Measurements from ENCODE around the gene FBXL20.
A peak's percentile ranks its signal among the peaks of the same experiment; 100 is the strongest.

The FBXL20 gene

DNA sequence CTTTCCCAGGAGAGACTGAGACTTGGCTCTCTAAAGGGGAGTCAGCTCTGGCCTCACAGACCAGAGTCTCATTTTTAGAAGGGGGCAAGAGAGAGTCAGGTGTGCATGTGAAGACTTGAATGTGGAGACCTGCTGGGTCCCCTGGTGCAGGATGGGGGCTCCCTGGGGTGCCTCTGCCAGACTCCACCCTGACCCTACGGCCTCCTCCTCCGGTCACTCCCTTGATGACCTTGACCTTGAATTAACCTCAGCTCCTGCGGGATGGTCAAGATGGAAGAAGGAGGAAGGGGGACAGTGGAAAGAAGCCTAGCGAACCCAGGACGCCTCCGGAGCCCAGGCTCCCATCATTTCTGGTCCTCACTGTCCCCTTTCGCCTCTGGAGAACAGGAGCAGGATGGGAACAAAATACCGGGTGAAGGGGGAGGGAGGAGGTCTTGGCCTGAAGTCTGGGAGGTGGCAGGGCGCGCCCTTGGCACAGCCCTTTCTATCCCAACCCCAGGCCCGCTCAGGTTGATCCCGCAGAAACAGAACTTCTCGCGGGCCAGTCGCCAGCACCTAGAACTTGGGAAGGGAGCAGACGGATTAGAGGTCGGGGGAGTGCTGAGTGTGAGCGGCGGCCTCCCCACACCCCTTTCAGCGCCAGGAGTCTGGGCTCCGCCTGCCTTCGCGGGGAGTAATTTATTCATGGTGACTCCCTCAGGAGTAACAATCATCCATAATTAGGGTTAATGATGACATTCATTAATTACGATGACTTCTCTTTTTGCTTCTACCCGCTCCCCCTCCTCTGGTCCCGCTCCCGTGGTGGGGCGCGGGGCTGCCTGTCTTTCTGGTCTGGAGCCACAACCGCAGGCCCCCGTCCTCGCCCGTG, 177.3 kb downstream of the FBXL20 start:
- DNase-seq, result no peak

DNA sequence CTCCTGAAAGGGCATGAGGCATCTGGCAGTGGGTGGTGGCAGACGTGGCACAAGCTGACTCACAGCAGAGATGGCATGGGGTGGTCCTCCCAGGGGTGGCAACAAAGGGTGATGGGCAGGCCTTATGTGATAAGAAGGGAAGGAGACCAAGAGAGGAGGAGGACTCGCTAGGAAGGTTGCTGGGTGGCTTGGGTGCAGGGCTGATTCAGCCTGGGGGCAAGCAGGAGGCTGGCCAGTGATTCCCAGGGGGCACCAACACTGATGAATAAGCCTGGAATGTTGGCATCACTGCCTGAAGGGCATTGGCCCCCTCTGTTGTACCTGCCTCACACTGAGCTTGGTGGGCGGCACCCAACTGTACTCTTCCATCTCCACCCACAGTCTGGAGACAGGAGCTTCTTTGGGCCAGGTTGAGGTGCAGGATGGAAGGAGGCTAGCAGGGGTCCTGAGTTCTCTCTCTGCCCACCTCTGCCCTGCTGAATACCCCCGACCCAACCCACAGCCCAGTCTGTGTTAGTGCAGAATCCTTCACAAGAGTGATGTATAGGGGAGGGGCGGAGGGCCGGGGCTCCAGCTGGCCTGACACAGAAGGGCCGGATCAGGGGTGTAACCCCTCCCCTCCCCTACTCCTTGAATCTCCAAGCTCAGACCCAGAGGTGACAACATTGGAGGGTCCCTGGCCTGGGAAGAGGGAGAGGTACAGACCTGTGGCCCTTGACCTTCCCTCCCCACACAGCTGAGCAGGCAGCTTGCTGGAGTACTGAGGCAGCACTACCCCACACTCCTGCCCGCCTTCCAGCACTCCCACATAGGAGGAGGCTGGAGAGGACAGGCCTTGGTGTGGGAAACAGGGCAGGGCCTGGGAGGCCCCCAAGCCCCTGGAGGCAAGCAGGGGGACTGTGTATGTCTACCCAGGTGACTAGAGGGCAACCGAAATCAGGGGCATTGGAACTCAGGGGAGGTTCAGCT, 178.3 kb downstream of the FBXL20 start:
- DNase-seq, result no peak

DNA sequence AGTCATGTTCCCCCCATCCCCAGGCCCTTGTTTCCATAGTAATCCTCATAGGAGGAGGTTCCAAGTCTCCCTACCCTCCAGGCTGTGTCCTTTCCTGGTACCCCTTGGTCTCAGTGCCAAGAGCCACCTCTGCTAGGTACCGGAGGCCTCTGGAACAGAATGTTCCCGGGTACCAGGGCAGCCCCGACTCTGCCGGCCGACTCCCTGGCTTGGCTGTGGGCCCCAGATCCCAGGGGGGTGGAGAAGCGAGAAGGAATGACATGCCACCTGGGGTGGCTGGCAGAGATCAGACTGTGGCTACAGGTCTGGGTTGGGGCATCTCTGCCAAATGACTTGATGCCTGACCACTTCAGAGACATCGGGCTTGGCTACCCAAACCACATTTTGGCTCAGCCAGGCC, 179.3 kb downstream of the FBXL20 start:
- DNase-seq, result no peak

DNA sequence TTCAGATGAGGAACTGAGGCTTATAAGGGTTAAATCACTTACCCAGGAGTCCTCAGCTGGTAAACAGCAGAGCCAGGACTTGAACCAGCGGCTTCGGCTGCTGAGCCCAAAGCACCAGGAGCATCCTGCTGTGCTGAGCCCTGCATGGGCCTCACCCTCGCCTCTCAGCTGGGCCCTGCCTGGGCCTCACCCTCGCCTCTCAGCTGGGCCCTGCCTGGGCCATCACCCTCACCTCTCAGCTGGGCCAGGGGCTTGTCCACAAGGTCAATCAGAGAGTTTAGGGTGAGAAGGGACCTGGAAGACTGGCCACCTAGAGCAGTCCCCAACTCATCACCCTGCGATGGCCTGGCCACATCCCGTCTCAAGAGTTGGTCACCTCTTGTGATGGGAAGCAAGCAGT, 179.9 kb downstream of the FBXL20 start:
- no peak for DNase-seq

DNA sequence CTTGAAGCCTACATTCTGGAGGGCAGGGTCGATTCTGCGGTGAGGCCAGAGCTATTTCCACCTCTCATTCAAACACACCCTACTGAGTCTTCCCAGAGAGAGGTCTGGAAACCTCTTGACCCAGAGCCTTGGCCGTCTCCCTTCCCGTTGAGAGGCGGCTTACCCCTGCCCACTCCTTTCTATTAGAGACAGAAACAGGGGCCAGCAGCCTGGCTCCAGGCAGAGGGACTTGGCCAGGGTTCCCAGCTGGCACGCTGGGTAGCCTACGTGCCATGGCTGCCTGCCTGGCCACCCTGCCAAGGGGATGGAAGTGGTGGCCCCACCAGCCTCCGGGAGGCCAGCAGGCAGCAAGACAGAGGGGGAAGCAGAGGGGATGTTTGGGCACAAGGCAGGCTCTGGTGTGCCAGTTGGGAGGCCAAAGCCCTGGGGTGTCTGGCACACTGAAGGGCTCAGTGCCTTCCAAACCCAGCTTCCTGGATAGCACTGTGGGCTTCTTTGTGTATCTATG, 181.7 kb downstream of the FBXL20 start:
- DNase-seq, result no peak

DNA sequence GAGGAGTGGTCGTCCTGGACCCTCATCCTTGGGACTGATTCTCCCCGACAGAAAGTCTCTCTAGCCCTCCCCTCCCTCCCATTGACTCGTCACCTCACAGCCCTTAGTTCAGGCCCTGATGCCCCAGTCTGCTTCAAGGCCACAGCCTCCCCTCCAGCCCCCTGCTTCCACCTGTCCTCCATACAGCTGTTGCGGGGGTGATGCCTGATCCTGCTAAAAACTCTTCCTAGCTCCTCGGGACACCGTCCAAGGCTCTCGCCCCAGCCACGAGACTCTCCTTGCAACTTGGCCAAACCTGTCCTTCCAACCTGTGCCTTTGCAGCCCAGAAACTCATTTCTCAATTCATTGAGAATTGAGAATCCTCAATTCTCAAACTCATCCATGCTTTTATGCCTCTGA, 182.5 kb downstream of the FBXL20 start:
- no peak for DNase-seq

DNA sequence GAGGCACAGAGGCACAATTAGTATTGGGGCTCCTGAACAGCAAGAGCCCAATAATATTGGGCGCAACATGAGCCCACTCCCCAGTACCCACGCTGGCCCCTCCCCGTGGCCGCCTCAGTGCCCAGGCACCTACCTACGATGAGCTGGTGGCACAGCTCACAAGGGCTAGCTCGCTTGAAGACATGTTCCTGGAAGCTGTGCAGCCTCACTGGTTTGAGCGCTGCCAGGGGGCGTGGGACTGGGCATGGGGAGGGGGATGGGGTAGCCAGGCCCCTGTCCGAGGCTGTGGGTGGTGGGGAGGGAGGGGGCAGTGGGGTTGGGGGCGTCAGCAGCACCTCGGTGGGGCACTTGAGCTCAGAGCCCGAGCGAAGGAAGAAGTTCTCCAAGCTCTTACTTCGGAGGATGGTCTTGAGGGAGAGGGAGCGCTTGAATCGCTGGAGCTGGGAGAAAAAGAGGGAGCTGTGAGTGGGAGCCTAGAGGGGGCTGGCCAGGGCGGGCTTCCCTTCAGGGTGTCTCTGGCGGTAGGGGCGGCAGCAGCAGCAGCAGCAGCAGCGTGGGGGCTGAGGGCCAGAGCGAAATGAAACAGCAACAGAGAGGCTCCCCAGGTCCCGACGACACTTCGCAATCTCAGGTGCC, 183.6 kb downstream of the FBXL20 start:
- DNase-seq, result no peak

DNA sequence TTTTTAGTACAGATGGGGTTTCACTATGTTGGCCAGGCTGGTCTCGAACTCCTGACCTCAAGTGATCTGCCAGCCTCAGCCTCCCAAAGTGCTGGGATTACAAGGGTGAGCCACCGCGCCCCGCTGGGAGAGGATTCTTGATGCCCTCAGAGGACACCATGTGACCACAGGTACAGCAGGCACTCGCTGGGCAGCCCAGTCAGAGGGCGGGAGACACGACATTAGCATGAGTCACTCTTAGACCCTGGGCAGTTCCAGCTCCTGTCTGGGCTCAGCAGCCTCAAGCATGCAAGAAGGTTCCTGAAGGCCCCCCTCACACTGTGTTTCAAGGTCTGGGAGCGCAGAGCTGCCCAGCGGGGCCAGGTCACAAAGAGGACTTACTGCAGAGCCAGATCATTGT, 187.6 kb downstream of the FBXL20 start:
- DNase-seq, result no peak

DNA sequence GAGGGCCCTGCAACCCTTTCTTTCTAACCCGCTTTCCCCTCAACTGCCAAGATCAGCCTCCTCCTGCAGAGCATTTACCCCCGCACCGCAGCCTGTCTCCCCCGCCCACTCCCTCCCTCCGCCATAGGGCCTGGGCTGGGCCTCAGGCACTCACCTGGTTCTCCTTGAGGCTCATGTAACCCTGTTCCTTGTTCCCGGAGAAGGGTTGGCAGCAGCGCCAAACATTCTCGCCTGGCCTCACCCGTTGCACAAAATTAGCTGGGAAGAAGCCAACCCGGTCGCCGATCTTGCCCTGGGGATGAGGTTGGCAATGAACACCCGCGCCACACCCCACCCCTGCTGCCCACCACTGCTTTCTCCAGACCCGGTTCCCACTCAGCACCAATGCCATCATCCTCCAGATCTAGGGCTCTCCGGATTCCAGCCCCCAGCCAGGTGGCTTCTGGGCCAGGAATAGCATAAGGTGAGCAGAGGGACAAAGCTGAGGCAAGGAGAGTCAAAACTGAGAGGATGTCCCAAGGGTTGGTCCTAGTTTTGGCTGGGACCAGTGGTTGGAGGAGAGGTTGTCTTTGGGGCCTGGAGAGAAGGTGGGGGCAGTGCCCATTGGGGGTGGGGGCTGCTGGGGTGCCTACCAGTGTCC, 188.5 kb downstream of the FBXL20 start:
- no peak for DNase-seq

DNA sequence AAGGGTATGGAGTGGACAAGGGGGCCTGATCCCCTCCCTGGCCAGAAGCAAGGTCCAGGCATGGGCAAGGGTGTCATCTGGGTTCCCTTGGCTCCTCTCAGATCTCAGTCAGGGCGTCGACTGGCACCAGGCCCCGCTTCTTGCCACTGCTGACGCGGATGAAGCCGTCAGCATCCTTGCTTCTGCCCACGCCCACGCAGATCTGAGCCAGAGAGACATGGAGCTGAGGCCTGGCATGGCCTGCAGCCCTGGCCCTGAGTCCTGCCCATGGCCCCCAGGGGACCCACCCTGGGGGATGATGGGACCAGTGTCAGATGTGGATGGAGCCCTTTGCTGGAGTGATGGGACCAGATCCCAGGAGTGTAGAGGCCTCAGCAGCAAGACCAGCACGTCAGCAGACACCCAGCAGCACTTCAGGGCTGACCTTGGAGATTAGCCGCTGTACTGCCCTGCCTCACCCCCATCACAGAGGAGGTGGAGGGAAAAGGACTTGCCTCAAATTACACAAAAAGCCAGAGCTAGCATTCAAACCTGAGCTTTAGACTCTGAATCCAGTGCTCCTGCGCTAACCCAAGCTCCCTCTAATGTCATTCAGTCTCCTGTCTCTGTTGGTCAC, 189.1 kb downstream of the FBXL20 start:
- no peak for DNase-seq

DNA sequence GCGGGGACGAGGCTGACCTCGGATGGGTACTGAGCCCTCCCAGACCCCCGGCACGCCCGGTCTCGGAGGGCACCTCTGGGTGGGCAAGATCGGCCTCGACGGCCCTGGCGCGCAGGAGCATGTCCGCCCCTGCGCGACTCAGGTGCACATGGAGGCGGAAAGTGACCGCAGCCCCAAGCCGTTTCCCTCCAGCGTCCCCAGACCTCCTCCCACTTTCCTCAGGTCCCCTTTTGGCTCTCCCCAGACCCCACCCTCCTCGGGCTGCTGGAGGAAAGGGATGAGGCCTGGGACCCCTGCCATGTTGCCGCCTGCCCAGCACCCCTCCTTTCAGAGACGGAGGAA, 191.4 kb downstream of the FBXL20 start:
- DNase-seq, result no peak

DNA sequence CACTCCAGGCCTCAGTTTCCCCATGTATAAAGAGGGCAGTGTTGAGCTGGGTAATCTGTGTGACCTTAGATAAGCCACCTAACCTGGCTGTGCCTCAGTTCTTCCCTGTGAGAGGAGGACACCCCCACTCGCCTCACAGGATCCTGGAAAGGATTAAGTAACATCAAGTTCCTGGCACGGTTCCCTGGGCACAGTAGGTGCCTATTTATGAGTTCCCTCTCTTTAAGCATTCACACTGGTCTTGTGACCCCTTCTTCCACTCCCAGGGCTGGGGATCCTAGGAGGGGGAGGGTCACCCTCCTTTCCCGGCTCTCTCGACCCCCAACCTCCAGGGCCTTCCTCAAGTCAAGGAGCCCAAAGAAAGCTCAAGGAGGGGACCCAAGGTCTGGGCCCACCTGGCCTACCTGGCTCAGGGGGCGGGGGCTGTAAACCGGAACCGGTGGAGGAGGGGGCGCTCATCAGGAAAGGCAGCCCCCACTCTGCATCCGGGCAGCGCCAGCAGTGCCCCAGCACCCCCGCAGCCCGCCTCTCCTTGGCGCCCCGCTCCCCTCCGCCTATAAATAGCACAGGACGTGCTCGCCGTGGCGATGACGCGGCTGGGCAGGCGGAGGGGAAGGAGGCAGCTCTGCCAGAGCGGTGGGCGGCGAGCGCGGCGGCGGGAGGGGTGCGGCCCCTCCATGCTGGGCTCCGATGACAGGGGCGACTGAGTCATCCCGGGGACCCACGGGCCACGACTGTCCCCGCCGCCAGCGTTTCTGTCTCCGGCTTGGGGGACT, 191.9 kb downstream of the FBXL20 start:
- DNase-seq, result peak; percentile 7

DNA sequence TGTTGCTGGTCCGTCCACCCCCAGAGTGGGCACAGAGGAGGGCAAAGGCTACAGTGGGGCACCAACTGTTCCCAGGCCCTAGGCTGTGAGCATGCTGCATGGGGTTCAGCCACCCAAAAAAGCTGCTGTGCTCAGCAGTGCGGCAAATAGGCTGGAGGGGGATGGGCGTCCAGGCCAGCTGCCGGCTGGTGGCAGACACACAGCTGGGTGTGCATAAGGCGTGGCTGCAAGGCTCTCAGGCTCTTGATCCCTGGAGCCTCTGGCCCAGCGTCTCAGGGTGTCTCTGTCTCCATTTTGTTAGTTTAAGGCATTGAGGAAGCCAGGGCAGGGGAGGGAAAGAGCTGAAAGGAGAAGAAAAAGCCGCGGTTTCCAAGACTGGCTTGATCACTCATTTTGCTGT, 192.5 kb downstream of the FBXL20 start:
- DNase-seq, result peak; percentile 2

DNA sequence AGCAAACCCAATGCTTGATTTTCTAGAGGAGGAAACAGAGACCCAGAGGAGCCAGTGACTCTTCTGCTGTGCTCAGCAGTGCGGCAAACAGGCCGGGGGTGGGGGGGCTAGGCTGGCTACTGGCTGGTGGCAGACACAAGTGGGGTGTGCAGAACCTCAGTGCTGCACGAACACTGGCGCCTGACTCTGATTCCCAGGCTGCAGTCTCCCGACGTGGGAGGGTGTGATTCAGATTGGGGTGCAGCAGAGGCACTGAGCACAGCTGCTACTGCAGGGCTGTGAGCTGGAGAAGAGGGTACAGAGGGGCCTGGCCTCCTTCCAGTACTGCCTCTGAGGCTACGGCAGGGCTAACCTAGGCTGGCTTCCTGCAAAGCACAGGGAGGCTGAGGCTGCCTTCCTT, 193.3 kb downstream of the FBXL20 start:
- DNase-seq, result no peak

DNA sequence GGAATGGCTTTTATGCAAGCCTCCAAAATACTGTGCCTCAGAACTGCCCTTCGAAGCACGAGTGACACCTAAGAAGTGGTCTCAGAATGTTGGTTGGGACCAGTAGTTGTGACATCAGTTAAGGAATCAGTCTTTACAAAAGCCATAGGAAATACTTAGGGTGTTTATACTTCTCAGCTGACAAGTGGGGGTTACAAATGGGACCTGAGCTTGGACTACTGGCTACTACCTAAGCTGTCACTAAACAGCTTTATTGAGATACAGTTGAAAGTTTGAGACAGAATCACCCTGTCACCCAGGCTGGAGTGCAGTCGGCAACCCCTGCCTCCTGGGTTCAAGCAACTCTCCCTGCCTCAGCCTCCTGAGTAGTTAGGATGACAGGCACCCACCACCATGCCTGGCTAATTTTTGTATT, 196.3 kb downstream of the FBXL20 start:
- no peak for DNase-seq

DNA sequence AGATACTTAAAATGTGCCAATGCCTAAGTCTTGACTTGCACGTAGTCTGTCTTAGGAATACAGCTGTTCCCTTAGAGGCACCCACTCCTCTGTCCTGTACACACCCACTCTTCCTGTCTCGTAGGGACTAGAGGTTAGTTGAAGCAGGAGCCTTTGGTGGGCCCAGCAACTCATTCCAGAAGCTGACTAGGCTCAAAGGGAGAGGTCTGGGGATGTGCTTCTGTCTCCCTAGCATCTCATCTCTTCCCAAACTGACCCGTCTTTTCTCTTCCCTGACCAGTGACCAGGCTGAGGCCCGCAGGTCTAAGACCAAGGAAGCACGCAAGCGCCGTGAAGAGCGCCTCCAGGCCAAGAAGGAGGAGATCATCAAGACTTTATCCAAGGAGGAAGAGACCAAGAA, 197.2 kb downstream of the FBXL20 start:
- no peak for DNase-seq
